ENCODE measurements around the gene BANP.

The BANP gene

GRCh38 chr16:87939562-87940423 is 11.4 kb upstream of the BANP start:
- no peak overlapping the region for H3K4me3 ChIP-seq (ENCODE audit: control insufficient read depth, low read depth, low read length)
- TF ChIP-seq CTCF (IDR thresholded peaks at IDR 0.05; ENCODE audit: control insufficient read depth, insufficient read depth, low read depth, low read length, missing control alignments): no peak
- no peak for DNase-seq (ENCODE audit: low read depth)

GRCh38 chr16:87942680-87943079 is 8.6 kb upstream of the BANP start:
- no peak overlapping the region for H3K4me3 ChIP-seq (ENCODE audit: control insufficient read depth, low read depth, low read length)
- no peak for TF ChIP-seq CTCF (IDR thresholded peaks at IDR 0.05; ENCODE audit: control insufficient read depth, insufficient read depth, low read depth, low read length, missing control alignments)
- DNase-seq (ENCODE audit: low read depth): no peak

GRCh38 chr16:87945351-87946042 is 5.7 kb upstream of the BANP start:
- TF ChIP-seq CTCF (IDR thresholded peaks at IDR 0.05; ENCODE audit: control insufficient read depth, insufficient read depth, low read depth, low read length, missing control alignments): no peak
- no peak for DNase-seq (ENCODE audit: low read depth)
- no peak overlapping the region for H3K4me3 ChIP-seq (ENCODE audit: control insufficient read depth, low read depth, low read length)

GRCh38 chr16:87946596-87947347 is 4.5 kb upstream of the BANP start:
- no peak for DNase-seq (ENCODE audit: low read depth)
- no peak overlapping the region for H3K4me3 ChIP-seq (ENCODE audit: control insufficient read depth, low read depth, low read length)
- TF ChIP-seq CTCF (IDR thresholded peaks at IDR 0.05; ENCODE audit: control insufficient read depth, insufficient read depth, low read depth, low read length, missing control alignments): no peak

GRCh38 chr16:87947356-87948118 is 3.7 kb upstream of the BANP start:
- no peak overlapping the region for H3K4me3 ChIP-seq (ENCODE audit: control insufficient read depth, low read depth, low read length)
- TF ChIP-seq CTCF (IDR thresholded peaks at IDR 0.05; ENCODE audit: control insufficient read depth, insufficient read depth, low read depth, low read length, missing control alignments): no peak
- no peak for DNase-seq (ENCODE audit: low read depth)

GRCh38 chr16:87948119-87948545 is 3.1 kb upstream of the BANP start:
- no peak for DNase-seq (ENCODE audit: low read depth)
- TF ChIP-seq CTCF (IDR thresholded peaks at IDR 0.05; ENCODE audit: control insufficient read depth, insufficient read depth, low read depth, low read length, missing control alignments): no peak

More at GRCh38 chr16:87948119-87948545, 3.1 kb upstream of the BANP start:
- no peak overlapping the region for H3K4me3 ChIP-seq (ENCODE audit: control insufficient read depth, low read depth, low read length)
